Measurements from ENCODE around the gene PTPRK. TPM values are rescaled to one million over a fixed set of nuclear protein-coding genes. Genes with fewer than 3 reads are reported as not detected.

PTPRK gene
- total RNA-seq, 2 experiments from 2014 or later, result 2.6 to 7.8 TPM

GRCh38 chr6:128432394-128432793 lies 88.0 kb downstream of the PTPRK start:
- Mint-ChIP-seq H3K4me1 (no peaks in the 10 kb centered on the region), H3K4me3 (no peak overlapping the region), H3K9me3 (ENCODE audit: low read depth) (peaks cover 4% of the 10 kb centered on the region), H3K36me3 (no peaks in the 10 kb centered on the region), H3K27ac (no peak overlapping the region), H3K27me3 (peaks cover 9% of the 10 kb centered on the region)
- CTCF ChIA-PET, result no interaction called here
- DNase-seq (no peak), ATAC-seq (no peak)

- H3K4me3 Mint-ChIP-seq, result no peak overlapping the region
- peaks cover 4% of the 10 kb centered on the region for H3K27me3 Mint-ChIP-seq
- no peak overlapping the region for H3K27ac Mint-ChIP-seq
Observed at GRCh38 chr6:128427139-128427538, 93.3 kb downstream of the PTPRK start.

GRCh38 chr6:128425856-128426255 lies 94.5 kb downstream of the PTPRK start:
- H3K4me1 Mint-ChIP-seq, result no peaks in the 10 kb centered on the region
- CTCF ChIA-PET, result no interaction called here
- no peak for ATAC-seq
- no peak overlapping the region for H3K27ac Mint-ChIP-seq
- H3K27me3 Mint-ChIP-seq, result no peaks in the 10 kb centered on the region
- DNase-seq, result no peak
- no peak overlapping the region for H3K4me3 Mint-ChIP-seq
- no peaks in the 10 kb centered on the region for H3K9me3 Mint-ChIP-seq (ENCODE audit: low read depth)
- H3K36me3 Mint-ChIP-seq, result no peaks in the 10 kb centered on the region

More at GRCh38 chr6:128427139-128427538, 93.3 kb downstream of the PTPRK start:
- H3K9me3 Mint-ChIP-seq (ENCODE audit: low read depth), result no peaks in the 10 kb centered on the region
- DNase-seq (no peak), ATAC-seq (no peak)
- CTCF ChIA-PET, result no interaction called here
- no peaks in the 10 kb centered on the region for H3K36me3 Mint-ChIP-seq
- H3K4me1 Mint-ChIP-seq, result no peaks in the 10 kb centered on the region

- no peaks in the 10 kb centered on the region for H3K4me1 Mint-ChIP-seq
- no peak overlapping the region for H3K4me3 Mint-ChIP-seq
- H3K9me3 Mint-ChIP-seq (ENCODE audit: low read depth), result peaks cover 2% of the 10 kb centered on the region
- no peaks in the 10 kb centered on the region for H3K36me3 Mint-ChIP-seq
- CTCF ChIA-PET, result no interaction called here
- no peak for DNase-seq
- H3K27ac Mint-ChIP-seq, result no peak overlapping the region
- no peaks in the 10 kb centered on the region for H3K27me3 Mint-ChIP-seq
- no peak for ATAC-seq
Observed at GRCh38 chr6:128422871-128423270, 97.5 kb downstream of the PTPRK start.

GRCh38 chr6:128422200-128422599 lies 98.2 kb downstream of the PTPRK start:
- Mint-ChIP-seq H3K27ac (no peak overlapping the region), H3K4me3 (no peak overlapping the region)

GRCh38 chr6:128421788-128422187 lies 98.6 kb downstream of the PTPRK start:
- H3K9me3 Mint-ChIP-seq (ENCODE audit: low read depth), result peaks cover 4% of the 10 kb centered on the region
- ATAC-seq (no peak), DNase-seq (no peak)
- H3K4me1 Mint-ChIP-seq, result no peaks in the 10 kb centered on the region
- CTCF ChIA-PET, result no interaction called here
- no peak overlapping the region for H3K27ac Mint-ChIP-seq
- H3K36me3 Mint-ChIP-seq, result no peaks in the 10 kb centered on the region
- H3K4me3 Mint-ChIP-seq, result no peak overlapping the region
- no peaks in the 10 kb centered on the region for H3K27me3 Mint-ChIP-seq

More at GRCh38 chr6:128422200-128422599, 98.2 kb downstream of the PTPRK start:
- no peaks in the 10 kb centered on the region for H3K4me1 Mint-ChIP-seq
- ATAC-seq (no peak), DNase-seq (no peak)
- no peaks in the 10 kb centered on the region for H3K36me3 Mint-ChIP-seq
- H3K27me3 Mint-ChIP-seq, result no peaks in the 10 kb centered on the region
- H3K9me3 Mint-ChIP-seq (ENCODE audit: low read depth), result peaks cover 4% of the 10 kb centered on the region
- CTCF ChIA-PET, result no interaction called here

- DNase-seq (no peak), ATAC-seq (no peak)
- Mint-ChIP-seq H3K4me1 (no peaks in the 10 kb centered on the region), H3K27me3 (peaks cover 3% of the 10 kb centered on the region), H3K27ac (no peak overlapping the region), H3K4me3 (no peak overlapping the region), H3K9me3 (ENCODE audit: low read depth) (peaks cover 4% of the 10 kb centered on the region), H3K36me3 (no peaks in the 10 kb centered on the region)
- CTCF ChIA-PET, result no interaction called here
Observed at GRCh38 chr6:128417698-128418097, 102.7 kb downstream of the PTPRK start.

- Mint-ChIP-seq H3K4me3 (no peak overlapping the region), H3K9me3 (ENCODE audit: low read depth) (peaks cover 4% of the 10 kb centered on the region), H3K27ac (no peak overlapping the region), H3K36me3 (no peaks in the 10 kb centered on the region), H3K27me3 (peaks cover 3% of the 10 kb centered on the region), H3K4me1 (no peaks in the 10 kb centered on the region)
- ATAC-seq, result no peak
- CTCF ChIA-PET, result interaction anchor here (0.5 kb wide), 1 partner anchor 9 kb away, joined by 3 read pairs; no protein-coding TSS in a partner anchor
- no peak for DNase-seq
Observed at GRCh38 chr6:128415387-128415786, 105.0 kb downstream of the PTPRK start.

GRCh38 chr6:128414943-128415342 lies 105.5 kb downstream of the PTPRK start:
- DNase-seq (no peak), ATAC-seq (no peak)
- Mint-ChIP-seq H3K4me3 (no peak overlapping the region), H3K27ac (no peak overlapping the region), H3K36me3 (no peaks in the 10 kb centered on the region), H3K27me3 (peaks cover 3% of the 10 kb centered on the region), H3K4me1 (no peaks in the 10 kb centered on the region), H3K9me3 (ENCODE audit: low read depth) (peaks cover 4% of the 10 kb centered on the region)
- CTCF ChIA-PET, result interaction anchor here (0.5 kb wide), 1 partner anchor 10 kb away, joined by 3 read pairs; no protein-coding TSS in a partner anchor

GRCh38 chr6:128413291-128413690 lies 107.1 kb downstream of the PTPRK start:
- DNase-seq (no peak), ATAC-seq (no peak)
- Mint-ChIP-seq H3K4me3 (no peak overlapping the region), H3K4me1 (no peaks in the 10 kb centered on the region), H3K27ac (no peak overlapping the region), H3K36me3 (no peaks in the 10 kb centered on the region), H3K9me3 (ENCODE audit: low read depth) (peaks cover 2% of the 10 kb centered on the region), H3K27me3 (peaks cover 3% of the 10 kb centered on the region)
- CTCF ChIA-PET, result interaction anchor here (0.6 kb wide), 1 partner anchor 1607 kb away, joined by 3 read pairs; no protein-coding TSS in a partner anchor

GRCh38 chr6:128412680-128413079 lies 107.7 kb downstream of the PTPRK start:
- peaks cover 3% of the 10 kb centered on the region for H3K27me3 Mint-ChIP-seq

GRCh38 chr6:128410584-128410983 lies 109.8 kb downstream of the PTPRK start:
- DNase-seq (no peak), ATAC-seq (no peak)
- Mint-ChIP-seq H3K27me3 (peaks cover 3% of the 10 kb centered on the region), H3K4me1 (no peaks in the 10 kb centered on the region), H3K4me3 (no peak overlapping the region), H3K36me3 (no peaks in the 10 kb centered on the region), H3K27ac (no peak overlapping the region), H3K9me3 (ENCODE audit: low read depth) (no peaks in the 10 kb centered on the region)
- CTCF ChIA-PET, result no interaction called here

More at GRCh38 chr6:128412680-128413079, 107.7 kb downstream of the PTPRK start:
- Mint-ChIP-seq H3K4me3 (no peak overlapping the region), H3K4me1 (no peaks in the 10 kb centered on the region), H3K36me3 (no peaks in the 10 kb centered on the region), H3K9me3 (ENCODE audit: low read depth) (peaks cover under 1% of the 10 kb centered on the region), H3K27ac (no peak overlapping the region)
- DNase-seq, result no peak
- ATAC-seq, result no peak
- CTCF ChIA-PET, result interaction anchor here (0.6 kb wide), 1 partner anchor 1606 kb away, joined by 3 read pairs; no protein-coding TSS in a partner anchor

GRCh38 chr6:128409003-128409402 lies 111.4 kb downstream of the PTPRK start:
- Mint-ChIP-seq H3K27me3 (no peaks in the 10 kb centered on the region), H3K4me1 (no peaks in the 10 kb centered on the region), H3K4me3 (no peak overlapping the region), H3K36me3 (no peaks in the 10 kb centered on the region), H3K27ac (no peak overlapping the region), H3K9me3 (ENCODE audit: low read depth) (no peaks in the 10 kb centered on the region)
- CTCF ChIA-PET, result no interaction called here
- no peak for ATAC-seq
- no peak for DNase-seq

- Mint-ChIP-seq H3K27me3 (peaks cover 5% of the 10 kb centered on the region), H3K4me1 (peaks cover 3% of the 10 kb centered on the region), H3K36me3 (no peaks in the 10 kb centered on the region), H3K9me3 (ENCODE audit: low read depth) (no peaks in the 10 kb centered on the region), H3K27ac (no peak overlapping the region), H3K4me3 (no peak overlapping the region)
- DNase-seq, result no peak
- no peak for ATAC-seq
- CTCF ChIA-PET, result no interaction called here
Observed at GRCh38 chr6:128406453-128406852, 113.9 kb downstream of the PTPRK start.

Measured in activated CD8-positive, alpha-beta memory T cell treated with anti-CD3 and anti-CD28 coated beads, Interleukin-2, amount 10 ng/mL, durations not matched to agents 7 days and 5 days (primary cell).